PC-3 (cell line): ENCODE data around the gene ATP5IF1. TPM values are rescaled to one million over a fixed set of nuclear protein-coding genes. Genes with fewer than 3 reads are reported as not detected.

ENCODE experiments used
- ATAC-seq: fragments of 200-7000 bp; cut with Tn5 transposase; 2 replicates; pipeline ENCODE4 v1.9.1; 2020; ENCODE audit warnings: mild to moderate bottlenecking, moderate library complexity
- BruUV-seq: library from RNA; stranded (reverse); fragments of 400-500 nt; replicated peaks from 2 replicates; lab custom pipeline; 2021; lab: Mats Ljungman, UMichigan
- CTCF ChIA-PET: fragments of 300-600 bp; sonication (Branson Sonifier 250); formaldehyde crosslinking; loops from one replicate; lab custom pipeline; 2022; ENCODE audit warnings: antibody characterized with exemption; lab: Charles Lee
- POLR2A ChIA-PET: fragments of 300-600 bp; sonication (Branson Sonifier 250); formaldehyde crosslinking; loops from one replicate; lab custom pipeline; 2022; ENCODE audit warnings: antibody characterized with exemption; ENCODE audit not compliant: unreplicated experiment; lab: Charles Lee
- DNase-seq: peaks from one replicate; pipeline ENCODE4 v3.0.0-alpha.2; 2015
- H2AFZ ChIP-seq: fragments of 300-600 bp; sonication (generic); 2 replicates; pipeline ENCODE4 v1.6.0; 2016; ENCODE audit warnings: antibody characterized with exemption, low read length
- H3F3A ChIP-seq: fragments of 300-600 bp; sonication (generic); one replicate; pipeline ENCODE4 v1.6.0; 2017; ENCODE audit warnings: antibody characterized with exemption, low read length, control low read depth, mild to moderate bottlenecking; ENCODE audit not compliant: unreplicated experiment
- H3K27ac ChIP-seq: fragments of 300-600 bp; sonication (generic); 2 replicates; pipeline ENCODE4 v1.5.1; 2016; ENCODE audit warnings: mild to moderate bottlenecking, low read length
- H3K27me3 ChIP-seq: fragments of 300-600 bp; sonication (generic); 2 replicates; pipeline ENCODE4 v1.6.1; 2016; ENCODE audit warnings: low read length, mixed read lengths
- H3K36me3 ChIP-seq: fragments of 300-600 bp; sonication (generic); 2 replicates; pipeline ENCODE4 v1.6.1; 2016; ENCODE audit warnings: low read depth, mixed run types, low read length, mixed read lengths
- H3K4me1 ChIP-seq: fragments of 300-600 bp; sonication (generic); 2 replicates; pipeline ENCODE4 v1.5.1; 2016; ENCODE audit warnings: low read length; ENCODE audit not compliant: insufficient read depth
- H3K4me2 ChIP-seq: fragments of 300-600 bp; sonication (generic); 2 replicates; pipeline ENCODE4 v1.6.0; 2016; ENCODE audit warnings: low read length
- H3K4me3 ChIP-seq: fragments of 300-600 bp; sonication (generic); 2 replicates; pipeline ENCODE4 v1.5.1; 2016; ENCODE audit warnings: mild to moderate bottlenecking, low read length, mixed read lengths
- H3K79me2 ChIP-seq: fragments of 300-600 bp; sonication (generic); 2 replicates; pipeline ENCODE4 v1.6.1; 2017; ENCODE audit warnings: low read length, mixed read lengths
- H3K9ac ChIP-seq: fragments of 300-600 bp; sonication (generic); 2 replicates; pipeline ENCODE4 v1.6.0; 2016; ENCODE audit warnings: mild to moderate bottlenecking, low read length
- H3K9me2 ChIP-seq: fragments of 300-600 bp; sonication (generic); replicated peaks from 2 replicates; pipeline ENCODE4 v1.6.1; 2016; ENCODE audit warnings: mixed run types, low read length, mixed read lengths
- H3K9me3 ChIP-seq: fragments of 300-600 bp; sonication (generic); 2 replicates; pipeline ENCODE4 v1.6.1; 2016; ENCODE audit warnings: low read length, mixed read lengths
- H4K20me1 ChIP-seq: fragments of 300-600 bp; sonication (generic); 2 replicates; pipeline ENCODE4 v1.6.1; 2016; ENCODE audit warnings: low read length, mixed read lengths
- EZH2 ChIP-seq: fragments of 300-600 bp; sonication (generic); IDR thresholded peaks from one replicate; pipeline ENCODE4 v1.6.1; 2017; ENCODE audit warnings: antibody characterized with exemption, mild to moderate bottlenecking, low read length; ENCODE audit not compliant: unreplicated experiment
- EZH2phosphoT487 ChIP-seq: fragments of 300-600 bp; sonication (generic); IDR thresholded peaks from 2 replicates; pipeline ENCODE4 v1.6.1; 2018; ENCODE audit warnings: mild to moderate bottlenecking, antibody characterized with exemption, low read length, borderline replicate concordance
- intact Hi-C: fragments of 100-400 bp; cut with micrococcal nuclease; formaldehyde crosslinking; loops from 2 replicates; pipeline ENCODE4 v1.9.0; 2023
- total RNA-seq: library from RNA; depleted of rRNA; stranded (reverse); fragments of >200 nt; gene quantifications from 2 replicates; pipeline ENCODE4 v1.2.3, GENCODE V29; 2014
- TF ChIP-seq, protein P1 (sequence below): fragments of 300-600 bp; sonication (generic); conservative IDR thresholded peaks from 2 replicates; pipeline ENCODE4 v1.5.1; 2017; ENCODE audit warnings: antibody characterized with exemption, low read depth, mild to moderate bottlenecking, low read length

The ATP5IF1 gene
- total RNA-seq, 1 experiment from 2014 or later: 364 TPM

DNA sequence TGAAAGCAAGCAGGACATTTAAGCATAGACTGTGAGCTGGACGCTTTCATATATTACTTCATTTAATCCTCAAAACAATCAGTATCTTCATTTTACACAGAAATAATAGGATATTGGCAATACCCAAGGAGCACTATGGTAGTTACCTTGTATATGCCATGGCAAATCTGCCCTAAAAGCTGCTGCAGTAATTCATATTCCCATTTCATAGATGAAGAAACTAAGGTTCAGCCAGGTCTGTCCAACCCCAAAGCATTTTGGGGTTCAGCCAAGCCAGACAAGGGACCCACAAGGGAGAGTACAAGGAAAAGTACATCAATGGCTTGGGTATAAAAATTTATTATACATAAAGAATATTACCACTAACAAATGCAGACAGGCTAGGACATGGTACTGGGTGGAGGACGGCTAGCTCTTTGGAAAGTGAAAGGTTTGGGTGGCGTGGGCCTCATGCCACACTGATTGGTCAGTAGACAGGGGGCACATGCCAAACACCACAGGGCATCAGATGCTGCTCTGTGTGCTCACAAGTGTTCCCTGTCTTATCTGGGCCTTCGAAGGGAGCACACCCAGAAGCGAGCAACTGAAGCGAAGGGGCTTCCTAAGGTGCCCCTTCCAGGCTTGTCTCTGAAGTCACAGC, 35.6 kb upstream of the ATP5IF1 start:
- Histone ChIP-seq H3K27me3 (no peaks in the 10 kb centered on the region), H3F3A (no peaks in the 10 kb centered on the region), H4K20me1 (no peaks in the 10 kb centered on the region), H3K79me2 (no peaks in the 10 kb centered on the region), H2AFZ (no peak overlapping the region), H3K4me2 (no peak overlapping the region), H3K9me2 (no peaks in the 10 kb centered on the region), H3K36me3 (peaks cover 46% of the 10 kb centered on the region), H3K4me3 (no peak overlapping the region), H3K4me1 (no peaks in the 10 kb centered on the region), H3K27ac (no peak overlapping the region), H3K9ac (no peak overlapping the region), H3K9me3 (no peaks in the 10 kb centered on the region)
- intact Hi-C loops: loop anchor here (10.0 kb wide), 1 partner anchor 346 kb away; no protein-coding TSS in a partner anchor
- ATAC-seq (no peak), DNase-seq (no peak)
- TF ChIP-seq, protein P1, sequence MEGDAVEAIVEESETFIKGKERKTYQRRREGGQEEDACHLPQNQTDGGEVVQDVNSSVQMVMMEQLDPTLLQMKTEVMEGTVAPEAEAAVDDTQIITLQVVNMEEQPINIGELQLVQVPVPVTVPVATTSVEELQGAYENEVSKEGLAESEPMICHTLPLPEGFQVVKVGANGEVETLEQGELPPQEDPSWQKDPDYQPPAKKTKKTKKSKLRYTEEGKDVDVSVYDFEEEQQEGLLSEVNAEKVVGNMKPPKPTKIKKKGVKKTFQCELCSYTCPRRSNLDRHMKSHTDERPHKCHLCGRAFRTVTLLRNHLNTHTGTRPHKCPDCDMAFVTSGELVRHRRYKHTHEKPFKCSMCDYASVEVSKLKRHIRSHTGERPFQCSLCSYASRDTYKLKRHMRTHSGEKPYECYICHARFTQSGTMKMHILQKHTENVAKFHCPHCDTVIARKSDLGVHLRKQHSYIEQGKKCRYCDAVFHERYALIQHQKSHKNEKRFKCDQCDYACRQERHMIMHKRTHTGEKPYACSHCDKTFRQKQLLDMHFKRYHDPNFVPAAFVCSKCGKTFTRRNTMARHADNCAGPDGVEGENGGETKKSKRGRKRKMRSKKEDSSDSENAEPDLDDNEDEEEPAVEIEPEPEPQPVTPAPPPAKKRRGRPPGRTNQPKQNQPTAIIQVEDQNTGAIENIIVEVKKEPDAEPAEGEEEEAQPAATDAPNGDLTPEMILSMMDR: no peak
- no peak for TF ChIP-seq EZH2
- CTCF ChIA-PET: no interaction called here
- no TSS peak for BruUV-seq
- POLR2A ChIA-PET: no interaction called here

DNA sequence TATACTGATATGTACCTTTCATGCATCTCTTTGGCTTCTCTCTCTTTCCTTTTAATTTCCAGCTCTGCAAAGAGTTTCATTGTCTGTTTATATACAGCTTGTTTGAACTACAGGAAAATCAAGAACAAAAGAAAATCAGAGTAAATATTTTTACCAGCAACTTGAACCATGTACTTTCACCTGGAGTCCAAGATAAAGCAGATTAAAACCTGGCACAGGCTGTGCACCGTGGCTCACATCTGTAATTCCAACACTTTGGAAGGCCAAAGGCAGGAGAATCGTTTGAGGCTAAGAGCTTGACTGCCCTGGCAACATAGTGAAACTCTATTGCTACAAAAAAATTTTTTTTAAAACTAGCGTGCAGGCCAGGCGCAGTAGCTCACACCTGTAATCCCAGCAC, 30.7 kb upstream of the ATP5IF1 start:
- Histone ChIP-seq H3F3A (peaks cover 4% of the 10 kb centered on the region), H4K20me1 (no peaks in the 10 kb centered on the region), H2AFZ (no peak overlapping the region), H3K4me2 (no peak overlapping the region), H3K36me3 (peaks cover 47% of the 10 kb centered on the region), H3K9ac (no peak overlapping the region), H3K9me3 (no peaks in the 10 kb centered on the region), H3K27ac (no peak overlapping the region), H3K79me2 (no peaks in the 10 kb centered on the region), H3K27me3 (no peaks in the 10 kb centered on the region), H3K9me2 (no peaks in the 10 kb centered on the region), H3K4me1 (no peaks in the 10 kb centered on the region), H3K4me3 (no peak overlapping the region)
- CTCF ChIA-PET: no interaction called here
- BruUV-seq: no TSS peak
- intact Hi-C loops: loop anchor here (10.0 kb wide), 1 partner anchor 350 kb away; no protein-coding TSS in a partner anchor
- DNase-seq: no peak
- POLR2A ChIA-PET: no interaction called here
- no peak for ATAC-seq
- no peak for TF ChIP-seq EZH2phosphoT487
- TF ChIP-seq, protein P1: no peak
- no peak for TF ChIP-seq EZH2

DNA sequence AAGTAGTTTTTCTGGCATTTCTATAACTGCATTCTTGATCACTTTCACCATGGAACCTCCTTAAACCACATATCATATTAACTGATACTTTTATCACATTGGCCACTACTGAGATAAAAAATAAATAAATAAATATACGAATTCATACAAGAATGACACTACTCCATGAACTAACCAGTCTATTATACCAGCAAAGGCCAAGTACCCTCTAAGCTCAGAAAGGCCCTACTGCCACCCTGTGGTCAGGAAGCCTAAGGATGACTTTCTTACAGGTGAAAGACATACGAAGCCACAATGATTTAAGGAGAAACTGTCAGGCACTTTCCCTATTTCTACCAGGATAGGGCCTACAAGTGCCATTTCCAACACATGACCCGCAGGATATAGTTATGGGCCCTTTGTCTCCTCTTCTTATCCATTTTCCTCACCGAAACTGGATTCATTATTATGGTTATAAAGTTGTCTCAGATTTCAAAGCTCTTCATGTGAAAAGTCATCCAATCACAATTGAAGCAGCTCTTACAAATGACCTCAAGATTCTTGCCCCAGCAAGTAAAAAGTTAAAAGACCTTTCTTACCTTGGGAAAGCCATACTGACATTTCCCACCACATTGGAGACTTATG, 27.0 kb upstream of the ATP5IF1 start:
- Histone ChIP-seq H3K79me2 (no peaks in the 10 kb centered on the region), H3K9ac (no peak overlapping the region), H3K27ac (no peak overlapping the region), H3K4me3 (no peak overlapping the region), H2AFZ (no peak overlapping the region), H4K20me1 (no peaks in the 10 kb centered on the region), H3K9me3 (no peaks in the 10 kb centered on the region), H3K27me3 (no peaks in the 10 kb centered on the region), H3K9me2 (no peaks in the 10 kb centered on the region), H3K4me2 (no peak overlapping the region), H3F3A (peaks cover 8% of the 10 kb centered on the region), H3K4me1 (no peaks in the 10 kb centered on the region), H3K36me3 (peaks cover 38% of the 10 kb centered on the region)
- CTCF ChIA-PET: interaction anchor here (0.5 to 2.0 kb wide), 5 partner anchors 31 to 159 kb away, joined by 3 to 18 read pairs (median 5); partner anchors contain the start of gene EYA3
- BruUV-seq: TSS peak; percentile 18
- DNase-seq (peak; percentile 80), ATAC-seq (peak; percentile 88)
- POLR2A ChIA-PET: interaction anchor here (0.6 kb wide), 1 partner anchor 97 kb away, joined by 3 read pairs; no protein-coding TSS in a partner anchor
- intact Hi-C loops: loop anchor here (1.0 to 10.0 kb wide), 3 partner anchors 118 to 354 kb away; no protein-coding TSS in a partner anchor
- TF ChIP-seq, protein P1: peak; percentile 91
- TF ChIP-seq EZH2: no peak
